ENCODE measurements around the gene ANKRD29.

The ANKRD29 gene

GRCh38 chr18:23688528-23688927, 25.8 kb upstream of the ANKRD29 start:
- in situ Hi-C loops (cut with MboI; ENCODE audit: low sequenced_read_pairs), result no loop called here

GRCh38 chr18:23684515-23685197, 21.9 kb upstream of the ANKRD29 start:
- in situ Hi-C loops (cut with MboI; ENCODE audit: low sequenced_read_pairs), result no loop called here

- in situ Hi-C loops (cut with MboI; ENCODE audit: low sequenced_read_pairs), result no loop called here
These were observed 21.0 kb upstream of the ANKRD29 start for GRCh38 chr18:23683671-23684070.

DNA sequence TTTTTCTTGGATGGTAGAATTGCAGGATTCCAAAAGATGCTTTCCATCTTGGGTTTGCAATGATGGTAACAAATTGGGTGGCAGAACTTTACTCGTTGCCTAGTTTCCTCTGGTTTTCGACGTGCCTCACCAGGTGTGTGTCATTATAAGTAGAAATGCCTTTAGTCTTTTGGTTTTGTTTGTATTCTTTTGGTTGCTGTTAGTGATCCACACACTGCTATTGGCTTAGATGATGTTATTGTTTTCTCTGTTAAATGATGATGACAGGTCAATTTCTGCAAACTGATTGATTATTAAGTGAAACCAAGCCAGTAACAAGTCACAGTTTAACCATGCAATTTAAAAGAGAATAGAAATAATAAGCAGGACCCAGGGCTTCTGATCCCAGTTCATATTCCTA, 20.4 kb upstream of the ANKRD29 start:
- in situ Hi-C loops (cut with MboI; ENCODE audit: low sequenced_read_pairs), result no loop called here

DNA sequence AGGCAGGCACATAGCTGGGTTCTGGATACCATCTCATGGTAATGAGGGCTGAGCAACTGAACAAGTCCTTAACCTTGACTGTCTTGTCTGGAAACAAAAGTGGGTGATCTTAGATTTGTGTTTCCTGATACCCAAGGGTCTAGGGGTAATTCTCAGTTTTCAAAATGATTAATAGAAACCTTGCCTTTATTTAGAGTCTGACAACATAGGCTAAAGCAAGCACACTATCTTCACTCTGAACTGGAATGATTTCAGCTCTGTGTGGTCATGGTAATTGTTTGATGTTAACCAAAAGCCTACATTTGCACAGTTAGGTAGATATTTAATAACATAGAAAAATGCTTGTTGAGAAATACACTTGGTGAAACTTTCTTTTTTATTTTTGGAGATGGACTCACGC, 19.8 kb upstream of the ANKRD29 start:
- in situ Hi-C loops (cut with MboI; ENCODE audit: low sequenced_read_pairs), result no loop called here

DNA sequence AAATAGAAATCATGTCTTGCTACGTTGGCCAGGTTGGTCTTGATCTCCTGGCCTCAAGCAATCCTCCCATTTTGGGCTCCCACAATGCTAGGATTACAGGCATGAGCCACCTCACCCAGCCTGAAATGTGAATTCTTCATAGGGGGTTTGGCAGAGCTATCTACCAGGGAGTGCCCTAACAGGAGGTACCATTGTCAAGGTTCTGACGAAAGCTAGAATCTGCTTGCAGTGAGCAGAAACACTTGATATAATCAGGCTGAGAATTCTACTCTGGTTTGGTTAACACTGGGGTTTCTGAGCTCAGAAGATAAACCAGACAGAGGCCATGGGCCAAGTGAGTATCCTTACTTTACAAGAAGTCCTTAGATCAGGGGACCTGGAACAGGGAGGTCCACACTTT, 19.3 kb upstream of the ANKRD29 start:
- in situ Hi-C loops (cut with MboI; ENCODE audit: low sequenced_read_pairs), result no loop called here

- in situ Hi-C loops (cut with MboI; ENCODE audit: low sequenced_read_pairs), result no loop called here
These were observed 13.2 kb upstream of the ANKRD29 start for GRCh38 chr18:23675896-23676295.

DNA sequence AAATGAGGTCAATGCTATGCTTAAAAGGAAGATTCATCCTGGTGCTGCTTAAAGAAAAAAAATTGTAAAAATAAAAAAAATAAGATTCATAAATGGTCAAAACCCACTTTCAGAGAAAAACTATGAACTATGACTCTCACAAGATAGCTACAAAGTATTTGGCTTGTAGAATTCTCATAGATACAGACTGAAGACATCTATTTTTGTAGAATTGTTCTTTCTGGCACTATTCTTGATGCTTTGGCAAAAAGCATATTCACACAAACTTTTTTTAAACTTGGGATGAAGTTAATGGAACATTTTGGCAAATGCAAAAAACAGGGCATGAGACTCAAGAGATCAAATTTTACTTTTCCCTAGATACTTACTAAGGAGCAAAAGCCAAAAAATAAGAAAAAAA, 12.5 kb upstream of the ANKRD29 start:
- in situ Hi-C loops (cut with MboI; ENCODE audit: low sequenced_read_pairs), result no loop called here

DNA sequence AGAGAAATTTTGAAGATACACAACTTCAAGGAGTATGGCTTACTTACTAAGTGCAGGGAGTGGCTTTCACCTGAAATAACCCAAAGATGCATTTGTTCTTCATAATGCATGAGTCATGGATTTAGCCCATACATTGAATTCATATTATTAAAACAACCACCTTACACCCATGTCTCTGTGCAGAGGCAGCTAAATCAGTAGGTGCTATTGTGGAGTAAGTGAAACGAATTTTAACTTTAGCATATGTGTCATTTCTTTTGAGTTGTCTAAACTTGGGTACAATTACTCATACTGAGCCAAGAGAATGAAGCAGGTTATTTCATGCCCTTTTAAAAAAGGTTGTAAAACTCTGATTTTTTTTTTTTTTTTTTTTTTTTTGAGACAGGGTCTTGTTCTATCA, 11.0 kb upstream of the ANKRD29 start:
- in situ Hi-C loops (cut with MboI; ENCODE audit: low sequenced_read_pairs), result no loop called here

DNA sequence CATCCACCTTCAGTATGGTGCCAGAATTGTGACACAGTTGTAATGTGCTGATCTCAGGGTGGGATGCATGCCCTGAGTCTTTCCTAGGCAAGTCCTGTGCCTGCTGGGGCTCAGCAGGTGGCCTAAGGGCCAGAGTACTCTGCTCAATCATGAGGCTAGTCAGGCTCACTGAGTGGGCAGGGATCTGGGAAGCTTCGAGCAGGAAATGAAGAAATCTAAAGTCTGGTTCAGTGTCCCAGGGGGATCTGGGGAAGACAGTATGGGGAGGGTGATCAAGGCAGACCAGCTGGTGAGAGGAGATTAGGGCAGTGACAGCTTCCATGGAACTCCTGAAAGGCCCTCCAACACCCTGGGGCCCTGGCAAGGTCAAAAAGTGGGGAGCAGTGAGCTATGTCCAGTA, 8.9 kb upstream of the ANKRD29 start:
- in situ Hi-C loops (cut with MboI; ENCODE audit: low sequenced_read_pairs), result no loop called here

- in situ Hi-C loops (cut with MboI; ENCODE audit: low sequenced_read_pairs), result no loop called here
These were observed 7.2 kb upstream of the ANKRD29 start for GRCh38 chr18:23669804-23670405.

- in situ Hi-C loops (cut with MboI; ENCODE audit: low sequenced_read_pairs), result no loop called here
These were observed 6.6 kb upstream of the ANKRD29 start for GRCh38 chr18:23669202-23669766.

DNA sequence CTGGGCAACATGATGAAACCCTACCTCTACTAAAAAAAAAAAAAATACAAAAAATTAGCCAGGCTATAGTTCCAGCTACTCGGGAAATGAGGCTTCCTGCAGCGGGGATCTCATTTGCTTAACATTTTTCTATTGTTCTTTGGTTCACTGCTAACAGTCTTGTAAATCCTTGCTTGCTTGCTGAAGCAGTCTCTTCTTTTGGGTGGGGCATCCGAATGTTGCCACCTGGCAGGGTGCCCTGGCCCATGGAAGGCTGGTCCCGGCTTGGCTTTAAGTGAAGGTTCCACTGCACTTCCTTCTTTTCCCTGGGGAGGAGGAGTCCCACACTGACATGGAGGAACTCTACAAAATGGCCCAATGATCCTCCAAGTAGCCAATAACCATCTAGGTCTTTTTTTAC, 6.0 kb upstream of the ANKRD29 start:
- in situ Hi-C loops (cut with MboI; ENCODE audit: low sequenced_read_pairs), result no loop called here

DNA sequence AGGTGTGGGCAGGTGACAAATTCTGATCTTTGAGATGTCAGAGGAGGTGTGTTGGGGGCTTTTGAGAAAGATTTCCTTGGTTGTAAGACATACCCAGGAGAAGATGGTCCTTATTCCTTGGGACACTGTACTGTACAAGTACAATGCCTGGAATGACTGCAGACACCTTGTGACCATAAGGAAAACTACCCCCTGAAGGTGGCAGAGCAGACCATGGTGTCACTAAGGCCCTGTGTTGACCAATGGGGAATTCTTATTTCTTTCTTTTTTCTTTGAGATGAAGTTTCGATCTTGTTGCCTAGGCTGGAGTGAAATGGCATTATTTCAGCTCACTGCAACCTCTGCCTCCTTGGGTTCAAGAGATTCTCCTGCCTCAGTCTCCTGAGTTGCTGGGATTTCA, 4.4 kb upstream of the ANKRD29 start:
- in situ Hi-C loops (cut with MboI; ENCODE audit: low sequenced_read_pairs), result no loop called here

DNA sequence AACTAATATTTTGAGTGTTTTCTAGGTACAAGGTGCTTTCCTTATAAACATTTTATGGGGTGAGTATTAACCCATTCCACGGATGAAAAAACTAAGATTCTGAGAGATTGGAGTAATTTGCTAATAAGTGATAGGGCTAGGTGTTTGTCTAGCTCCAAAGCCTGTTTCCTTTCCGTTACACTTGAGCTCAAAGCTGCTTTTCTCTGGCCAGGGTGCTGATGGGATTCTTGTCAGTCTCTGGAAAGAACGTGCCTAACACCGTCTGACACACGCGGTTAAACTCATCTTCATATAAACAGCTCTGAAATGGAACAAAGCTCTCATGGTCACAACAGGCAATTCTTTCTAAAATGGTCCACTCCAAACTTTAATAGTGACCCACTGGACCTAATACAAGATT, 2.0 kb upstream of the ANKRD29 start:
- in situ Hi-C loops (cut with MboI; ENCODE audit: low sequenced_read_pairs), result no loop called here

GRCh38 chr18:23661735-23662308, 889 bp downstream of the ANKRD29 start:
- in situ Hi-C loops (cut with MboI; ENCODE audit: low sequenced_read_pairs), result no loop called here

GRCh38 chr18:23658285-23658684, 4.4 kb downstream of the ANKRD29 start:
- in situ Hi-C loops (cut with MboI; ENCODE audit: low sequenced_read_pairs), result no loop called here

DNA sequence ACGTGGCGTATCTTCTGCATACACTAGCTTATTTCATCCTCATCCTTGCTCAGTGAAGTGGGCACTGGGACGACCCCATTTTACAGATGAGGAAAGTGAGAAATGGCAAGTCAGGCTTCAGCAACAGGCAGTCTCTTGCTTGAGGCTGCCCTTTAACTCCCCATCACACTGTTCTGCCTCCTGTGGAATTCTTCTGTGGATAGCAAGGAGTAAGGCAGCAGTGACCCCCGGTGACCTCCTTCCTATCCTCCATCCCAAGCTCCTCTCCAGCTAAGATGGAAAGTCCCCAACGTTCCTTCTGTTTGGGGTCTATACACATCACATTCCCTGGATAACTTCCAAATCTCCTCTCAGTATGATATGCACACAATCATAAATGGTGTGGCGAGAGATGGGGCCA, 10.5 kb downstream of the ANKRD29 start:
- in situ Hi-C loops (cut with MboI; ENCODE audit: low sequenced_read_pairs), result no loop called here

- in situ Hi-C loops (cut with MboI; ENCODE audit: low sequenced_read_pairs), result no loop called here
These were observed 11.5 kb downstream of the ANKRD29 start for GRCh38 chr18:23650968-23651927.

DNA sequence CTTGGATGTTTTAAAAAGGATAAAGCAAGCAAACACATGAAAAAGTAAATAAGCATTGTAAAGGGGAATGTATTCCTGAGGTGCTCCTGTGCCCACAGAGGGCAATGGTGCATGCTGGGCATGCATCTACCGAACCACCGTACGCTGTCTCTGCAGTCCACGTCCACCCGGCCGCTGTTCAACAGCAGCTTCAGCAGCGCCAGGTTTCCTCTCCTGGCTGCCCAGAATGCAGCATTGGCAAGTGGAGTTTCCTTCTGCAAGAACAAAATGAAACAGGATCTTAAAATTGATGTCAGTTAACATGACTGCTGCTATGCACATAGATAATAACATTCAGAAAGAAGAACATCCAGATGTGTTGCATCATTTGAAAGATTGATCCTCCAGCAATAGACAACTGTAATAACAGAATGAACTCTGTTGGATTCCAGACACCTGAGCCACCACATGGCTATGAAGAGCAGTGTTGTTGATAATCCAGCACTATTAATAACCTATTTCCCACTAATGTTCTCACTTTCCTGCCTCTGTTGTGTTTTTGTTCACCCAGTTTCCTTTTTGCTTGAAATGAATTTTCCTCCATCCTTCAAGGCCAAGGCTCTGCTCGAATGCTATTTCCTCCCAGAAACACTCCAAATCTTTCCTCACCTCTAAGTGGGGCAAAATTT, 13.6 kb downstream of the ANKRD29 start:
- in situ Hi-C loops (cut with MboI; ENCODE audit: low sequenced_read_pairs), result loop anchor here (25.0 kb wide), 1 partner anchor 112 kb away; no protein-coding TSS in a partner anchor

Measured in HL-60/S4 (cell line).